ENCODE data around the gene MAZ. TPM values are rescaled to one million over a fixed set of nuclear protein-coding genes. Genes with fewer than 3 reads are reported as not detected.
A peak's percentile ranks its signal among the peaks of the same experiment; 100 is the strongest.

The MAZ gene
- total and polyA plus RNA-seq, 2 of the 13 experiments (the other 11 are each of a cell fraction or from before 2014, with no cell fraction given), result 203 to 277 TPM

DNA sequence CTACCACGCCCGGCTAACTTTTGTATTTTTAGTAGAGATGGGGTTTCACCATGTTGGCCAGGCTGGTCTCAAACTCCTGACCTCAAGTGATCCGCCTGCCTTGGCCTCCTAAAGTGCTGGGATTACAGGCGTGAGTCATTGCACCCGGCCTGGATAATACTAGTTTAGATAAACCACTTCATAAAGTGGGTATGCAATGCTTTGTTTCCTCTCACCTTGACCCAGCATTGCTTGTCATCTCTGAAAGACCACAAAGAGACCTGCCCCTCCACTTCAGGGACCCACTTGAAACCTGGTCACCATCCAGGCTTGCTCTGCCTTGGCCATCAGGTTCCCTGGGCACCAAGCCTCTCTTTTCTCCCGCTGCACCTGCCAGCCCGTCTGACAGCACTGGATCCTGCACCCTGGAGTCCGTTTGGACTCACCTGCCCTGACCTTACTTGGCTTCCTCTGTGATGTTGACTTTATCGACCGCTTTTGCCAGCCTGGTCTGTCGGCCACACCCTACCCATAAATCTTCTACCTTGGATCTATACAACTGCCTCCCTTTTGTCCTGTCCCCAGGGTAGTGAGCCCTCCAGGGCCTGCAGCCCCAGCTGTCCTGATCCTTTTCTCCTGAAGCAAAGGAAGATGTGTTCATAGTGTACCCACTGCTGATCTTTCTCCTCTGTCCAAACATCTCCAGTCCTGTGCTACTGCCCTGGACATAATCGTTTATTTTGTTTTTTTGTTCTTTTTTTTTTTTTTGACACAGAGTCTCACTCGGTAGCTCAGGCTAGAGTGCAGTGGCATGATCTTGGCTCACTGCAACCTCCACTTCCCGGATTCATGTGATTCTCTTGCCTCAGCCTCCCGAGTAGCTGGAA, 40.9 kb upstream of the MAZ start (continued):
- TF ChIP-seq, protein P1, sequence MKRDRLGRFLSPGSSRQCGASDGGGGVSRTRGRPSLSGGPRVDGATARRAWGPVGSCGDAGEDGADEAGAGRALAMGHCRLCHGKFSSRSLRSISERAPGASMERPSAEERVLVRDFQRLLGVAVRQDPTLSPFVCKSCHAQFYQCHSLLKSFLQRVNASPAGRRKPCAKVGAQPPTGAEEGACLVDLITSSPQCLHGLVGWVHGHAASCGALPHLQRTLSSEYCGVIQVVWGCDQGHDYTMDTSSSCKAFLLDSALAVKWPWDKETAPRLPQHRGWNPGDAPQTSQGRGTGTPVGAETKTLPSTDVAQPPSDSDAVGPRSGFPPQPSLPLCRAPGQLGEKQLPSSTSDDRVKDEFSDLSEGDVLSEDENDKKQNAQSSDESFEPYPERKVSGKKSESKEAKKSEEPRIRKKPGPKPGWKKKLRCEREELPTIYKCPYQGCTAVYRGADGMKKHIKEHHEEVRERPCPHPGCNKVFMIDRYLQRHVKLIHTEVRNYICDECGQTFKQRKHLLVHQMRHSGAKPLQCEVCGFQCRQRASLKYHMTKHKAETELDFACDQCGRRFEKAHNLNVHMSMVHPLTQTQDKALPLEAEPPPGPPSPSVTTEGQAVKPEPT (CRISPR knock-in tag; IDR thresholded peaks at IDR 0.05; ENCODE audit: low read depth), result no peak
- TF ChIP-seq ZNF550 (CRISPR knock-in tag; IDR thresholded peaks at IDR 0.05; ENCODE audit: borderline replicate concordance), result 0 out of 2 replicates have a peak, but pooled peaks have one; percentile 84
- TF ChIP-seq PAX8 (CRISPR knock-in tag; IDR thresholded peaks at IDR 0.05; ENCODE audit: borderline replicate concordance), result 0 out of 2 replicates have a peak, but pooled peaks have one; percentile 37
- TF ChIP-seq ZNF556 (CRISPR knock-in tag; IDR thresholded peaks at IDR 0.05; ENCODE audit: borderline replicate concordance), result peak; percentile 92; the same call in 1 of the 2 replicates
- TF ChIP-seq SMC3 (IDR thresholded peaks at IDR 0.05; ENCODE audit: low read length), result no peak; the same call in 1 of the 2 replicates
- TF ChIP-seq, protein P2, sequence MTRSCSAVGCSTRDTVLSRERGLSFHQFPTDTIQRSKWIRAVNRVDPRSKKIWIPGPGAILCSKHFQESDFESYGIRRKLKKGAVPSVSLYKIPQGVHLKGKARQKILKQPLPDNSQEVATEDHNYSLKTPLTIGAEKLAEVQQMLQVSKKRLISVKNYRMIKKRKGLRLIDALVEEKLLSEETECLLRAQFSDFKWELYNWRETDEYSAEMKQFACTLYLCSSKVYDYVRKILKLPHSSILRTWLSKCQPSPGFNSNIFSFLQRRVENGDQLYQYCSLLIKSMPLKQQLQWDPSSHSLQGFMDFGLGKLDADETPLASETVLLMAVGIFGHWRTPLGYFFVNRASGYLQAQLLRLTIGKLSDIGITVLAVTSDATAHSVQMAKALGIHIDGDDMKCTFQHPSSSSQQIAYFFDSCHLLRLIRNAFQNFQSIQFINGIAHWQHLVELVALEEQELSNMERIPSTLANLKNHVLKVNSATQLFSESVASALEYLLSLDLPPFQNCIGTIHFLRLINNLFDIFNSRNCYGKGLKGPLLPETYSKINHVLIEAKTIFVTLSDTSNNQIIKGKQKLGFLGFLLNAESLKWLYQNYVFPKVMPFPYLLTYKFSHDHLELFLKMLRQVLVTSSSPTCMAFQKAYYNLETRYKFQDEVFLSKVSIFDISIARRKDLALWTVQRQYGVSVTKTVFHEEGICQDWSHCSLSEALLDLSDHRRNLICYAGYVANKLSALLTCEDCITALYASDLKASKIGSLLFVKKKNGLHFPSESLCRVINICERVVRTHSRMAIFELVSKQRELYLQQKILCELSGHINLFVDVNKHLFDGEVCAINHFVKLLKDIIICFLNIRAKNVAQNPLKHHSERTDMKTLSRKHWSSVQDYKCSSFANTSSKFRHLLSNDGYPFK (CRISPR knock-in tag; IDR thresholded peaks at IDR 0.05; ENCODE audit: borderline replicate concordance), result peak; percentile 63; the same call in 1 of the 2 replicates
- no peak; the same call in 1 of the 2 replicates for TF ChIP-seq JUN (CRISPR knock-in tag; IDR thresholded peaks at IDR 0.05)
- peak; percentile 84 for TF ChIP-seq ZBTB38 (CRISPR knock-in tag; IDR thresholded peaks at IDR 0.05)
- peak; percentile 94; the same call in 1 of the 2 replicates for TF ChIP-seq ZNF670 (CRISPR knock-in tag; IDR thresholded peaks at IDR 0.05; ENCODE audit: borderline replicate concordance)
- no peak for TF ChIP-seq ZNF564 (CRISPR knock-in tag; IDR thresholded peaks at IDR 0.05)
- TF ChIP-seq ZNF446 (CRISPR knock-in tag; IDR thresholded peaks at IDR 0.05), result no peak
- TF ChIP-seq SNRNP70 (IDR thresholded peaks at IDR 0.05; ENCODE audit: low read depth, low read length), result no peak
- TF ChIP-seq RBFOX2 (IDR thresholded peaks at IDR 0.05; ENCODE audit: low read depth, low read length), result no peak
- peak; percentile 50; the same call in 1 of the 2 replicates for TF ChIP-seq KMT2B (CRISPR knock-in tag; IDR thresholded peaks at IDR 0.05)
- peak; percentile 84; the same call in 1 of the 2 replicates for TF ChIP-seq ZNF20 (CRISPR knock-in tag; IDR thresholded peaks at IDR 0.05)
- TF ChIP-seq MEIS2 (CRISPR knock-in tag; IDR thresholded peaks at IDR 0.05), result peak; percentile 100
- no peak for TF ChIP-seq SCMH1 (CRISPR knock-in tag; IDR thresholded peaks at IDR 0.05; ENCODE audit: borderline replicate concordance)
- TF ChIP-seq DPF2 (CRISPR knock-in tag; IDR thresholded peaks at IDR 0.05; ENCODE audit: borderline replicate concordance, low read depth), result peak; percentile 100
- TF ChIP-seq ZNF296 (CRISPR knock-in tag; conservative IDR thresholded peaks at IDR 0.05), result 0 out of 2 replicates have a peak, but pooled peaks have one; percentile 12
- TF ChIP-seq, protein P3, sequence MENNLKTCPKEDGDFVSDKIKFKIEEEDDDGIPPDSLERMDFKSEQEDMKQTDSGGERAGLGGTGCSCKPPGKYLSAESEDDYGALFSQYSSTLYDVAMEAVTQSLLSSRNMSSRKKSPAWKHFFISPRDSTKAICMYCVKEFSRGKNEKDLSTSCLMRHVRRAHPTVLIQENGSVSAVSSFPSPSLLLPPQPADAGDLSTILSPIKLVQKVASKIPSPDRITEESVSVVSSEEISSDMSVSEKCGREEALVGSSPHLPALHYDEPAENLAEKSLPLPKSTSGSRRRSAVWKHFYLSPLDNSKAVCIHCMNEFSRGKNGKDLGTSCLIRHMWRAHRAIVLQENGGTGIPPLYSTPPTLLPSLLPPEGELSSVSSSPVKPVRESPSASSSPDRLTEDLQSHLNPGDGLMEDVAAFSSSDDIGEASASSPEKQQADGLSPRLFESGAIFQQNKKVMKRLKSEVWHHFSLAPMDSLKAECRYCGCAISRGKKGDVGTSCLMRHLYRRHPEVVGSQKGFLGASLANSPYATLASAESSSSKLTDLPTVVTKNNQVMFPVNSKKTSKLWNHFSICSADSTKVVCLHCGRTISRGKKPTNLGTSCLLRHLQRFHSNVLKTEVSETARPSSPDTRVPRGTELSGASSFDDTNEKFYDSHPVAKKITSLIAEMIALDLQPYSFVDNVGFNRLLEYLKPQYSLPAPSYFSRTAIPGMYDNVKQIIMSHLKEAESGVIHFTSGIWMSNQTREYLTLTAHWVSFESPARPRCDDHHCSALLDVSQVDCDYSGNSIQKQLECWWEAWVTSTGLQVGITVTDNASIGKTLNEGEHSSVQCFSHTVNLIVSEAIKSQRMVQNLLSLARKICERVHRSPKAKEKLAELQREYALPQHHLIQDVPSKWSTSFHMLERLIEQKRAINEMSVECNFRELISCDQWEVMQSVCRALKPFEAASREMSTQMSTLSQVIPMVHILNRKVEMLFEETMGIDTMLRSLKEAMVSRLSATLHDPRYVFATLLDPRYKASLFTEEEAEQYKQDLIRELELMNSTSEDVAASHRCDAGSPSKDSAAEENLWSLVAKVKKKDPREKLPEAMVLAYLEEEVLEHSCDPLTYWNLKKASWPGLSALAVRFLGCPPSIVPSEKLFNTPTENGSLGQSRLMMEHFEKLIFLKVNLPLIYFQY (CRISPR knock-in tag; IDR thresholded peaks at IDR 0.05; ENCODE audit: borderline replicate concordance), result peak; percentile 93

Measured in HepG2 (cell line).